Activated CD4-positive, alpha-beta T cell treated with anti-CD3 and anti-CD28 coated beads, Interleukin-2, amount 50 U/mL, for 4 hours (primary cell): ENCODE measurements around the gene KRTAP5-7.
"Not testable (repeated sequence)": the region's sequence is repeated elsewhere in the genome, so short reads cannot be mapped to it uniquely, and the experiment has no call there.

Experiments used
- DNase-seq, 2 experiments: peaks; one replicate each; pipeline ENCODE4 v3.0.0-alpha.2; 2020

Gene KRTAP5-7, protein sequence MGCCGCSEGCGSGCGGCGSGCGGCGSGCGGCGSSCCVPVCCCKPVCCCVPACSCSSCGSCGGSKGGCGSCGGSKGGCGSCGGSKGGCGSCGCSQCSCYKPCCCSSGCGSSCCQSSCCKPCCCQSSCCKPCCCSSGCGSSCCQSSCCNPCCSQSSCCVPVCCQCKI

DNA sequence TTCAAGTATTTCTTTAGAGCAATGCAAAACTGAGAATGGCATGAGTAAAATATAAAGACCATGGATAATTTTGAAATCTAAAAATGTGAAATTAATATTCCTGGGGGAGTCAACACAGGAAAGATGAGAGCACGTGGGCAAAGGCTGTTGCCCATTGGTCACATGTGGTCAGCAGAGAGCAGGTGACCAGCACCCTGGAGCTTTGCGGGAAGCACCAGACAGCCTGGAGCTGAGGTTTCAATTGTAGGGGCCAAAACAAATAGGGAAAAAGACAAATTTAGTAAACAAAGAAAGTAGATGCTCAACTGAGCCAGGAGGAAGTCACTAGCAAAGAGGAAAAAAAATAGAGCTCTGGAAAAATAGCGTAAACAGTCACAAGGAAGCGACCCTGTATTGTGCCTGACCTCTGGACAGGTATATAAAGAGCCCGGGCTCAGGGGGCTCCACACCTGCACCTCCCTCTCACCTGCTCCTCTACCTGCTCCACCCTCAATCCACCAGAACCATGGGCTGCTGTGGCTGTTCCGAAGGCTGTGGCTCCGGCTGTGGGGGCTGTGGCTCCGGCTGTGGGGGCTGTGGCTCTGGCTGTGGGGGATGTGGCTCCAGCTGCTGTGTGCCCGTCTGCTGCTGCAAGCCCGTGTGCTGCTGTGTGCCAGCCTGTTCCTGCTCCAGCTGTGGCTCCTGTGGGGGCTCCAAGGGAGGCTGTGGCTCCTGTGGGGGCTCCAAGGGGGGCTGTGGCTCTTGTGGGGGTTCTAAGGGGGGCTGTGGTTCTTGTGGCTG lies at the start of gene KRTAP5-7:
Gene KRTAP5-7, plus strand, starts transcription at position 472 of the 780 bp plus-strand sequence. Its CDS starts 34 bp downstream, at position 506.
- DNase-seq, result not testable (repeated sequence)

DNA sequence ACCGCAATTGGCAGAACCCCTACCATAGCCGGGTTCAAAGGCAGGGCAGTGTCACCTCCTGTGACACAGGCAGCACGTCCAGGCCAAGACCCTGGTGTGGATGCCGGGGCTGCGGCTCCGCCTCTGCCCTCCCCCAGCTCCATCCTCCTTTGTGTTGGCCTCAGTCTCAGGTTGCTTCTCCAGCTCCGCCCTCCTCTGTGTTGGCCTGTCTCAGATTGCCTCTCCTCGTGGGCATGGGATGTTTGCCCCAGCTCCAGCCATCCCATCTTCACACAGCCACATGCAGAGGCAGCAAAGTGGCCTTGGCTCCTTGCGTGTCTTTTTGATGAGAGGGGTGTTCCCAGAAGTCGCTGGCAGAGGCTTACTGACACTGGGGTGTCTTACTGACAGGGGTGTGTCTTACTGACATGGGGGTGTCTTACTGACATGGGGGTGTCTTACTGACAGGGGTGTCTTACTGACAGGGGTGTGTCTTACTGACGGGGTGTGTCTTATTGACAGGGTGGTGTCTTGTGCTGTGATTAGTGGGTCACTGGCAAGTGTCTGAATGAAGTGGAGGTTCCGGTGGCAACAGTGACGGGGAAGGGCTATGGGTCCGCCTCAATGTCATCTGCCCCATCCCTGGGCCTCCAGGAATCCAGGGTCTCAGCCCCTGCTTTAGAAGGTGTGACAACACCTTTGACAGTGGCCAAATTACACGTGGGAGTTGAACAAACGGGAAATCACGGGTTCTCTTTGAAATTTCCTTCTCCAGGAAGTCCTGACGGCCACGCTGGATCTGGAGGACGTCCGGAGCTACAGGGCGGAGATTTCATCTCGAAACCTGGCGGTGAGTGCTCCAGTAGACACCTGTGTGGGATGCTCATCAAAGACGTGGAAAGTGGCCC lies 49.2 kb upstream of the KRTAP5-7 start:
- no peak for DNase-seq

DNA sequence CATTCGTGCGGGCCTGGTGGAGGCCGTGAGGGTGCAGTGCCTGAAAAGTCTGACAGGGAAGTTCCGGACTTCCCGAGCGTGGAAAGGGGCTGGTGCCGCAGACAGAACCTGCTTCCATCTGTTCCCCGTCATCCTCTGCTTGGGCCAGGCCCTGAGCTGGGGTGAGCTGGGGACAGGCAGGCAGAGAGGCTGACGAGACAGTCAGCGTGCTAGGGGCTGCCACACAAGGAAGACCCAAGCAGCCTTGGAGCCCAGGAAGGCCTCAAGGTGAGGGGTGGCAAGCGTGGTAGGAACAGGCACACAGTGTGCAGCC lies 48.6 kb upstream of the KRTAP5-7 start:
- DNase-seq, result no peak

DNA sequence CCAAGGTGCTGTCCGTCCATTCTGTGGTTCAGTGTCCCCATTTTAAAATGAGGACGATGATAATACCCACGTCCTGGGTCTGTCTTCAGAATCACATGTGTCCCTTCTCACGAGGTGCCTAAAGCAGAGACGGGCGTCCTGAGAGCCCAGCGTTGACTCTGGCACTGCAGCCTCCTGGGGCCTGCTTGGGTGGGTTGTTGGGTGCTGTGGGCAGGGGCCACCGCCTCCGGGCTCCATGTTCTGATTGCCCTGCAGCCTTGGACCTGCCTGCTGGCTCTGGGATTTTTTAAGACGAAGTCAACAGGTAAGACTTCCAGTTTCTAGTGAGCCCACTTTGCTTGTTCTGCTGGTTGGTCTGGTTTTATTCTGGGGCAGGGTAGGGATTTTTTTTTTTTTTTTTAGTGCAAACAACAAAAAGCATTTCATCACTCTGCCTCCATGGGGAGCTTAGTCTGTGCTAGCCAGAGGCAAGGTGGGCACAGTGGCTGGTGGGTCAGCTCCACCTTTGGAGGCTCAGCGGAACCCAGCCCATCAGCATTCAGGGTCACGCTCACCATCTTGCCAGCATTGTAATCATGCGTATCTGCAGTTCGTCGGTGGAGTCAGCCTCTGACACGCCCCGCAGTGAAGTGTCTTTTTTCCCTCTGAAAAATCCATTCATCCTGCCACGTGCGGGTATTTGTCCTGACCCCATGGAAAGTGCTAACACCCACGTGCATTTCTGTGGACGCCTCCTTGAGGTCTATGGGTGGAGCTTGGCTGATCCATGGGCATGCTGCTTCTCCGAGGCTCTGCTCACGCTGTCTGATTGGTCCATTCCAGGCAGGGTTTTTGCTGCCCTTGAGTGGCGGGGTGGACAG lies 45.7 kb upstream of the KRTAP5-7 start:
- DNase-seq, result no peak

DNA sequence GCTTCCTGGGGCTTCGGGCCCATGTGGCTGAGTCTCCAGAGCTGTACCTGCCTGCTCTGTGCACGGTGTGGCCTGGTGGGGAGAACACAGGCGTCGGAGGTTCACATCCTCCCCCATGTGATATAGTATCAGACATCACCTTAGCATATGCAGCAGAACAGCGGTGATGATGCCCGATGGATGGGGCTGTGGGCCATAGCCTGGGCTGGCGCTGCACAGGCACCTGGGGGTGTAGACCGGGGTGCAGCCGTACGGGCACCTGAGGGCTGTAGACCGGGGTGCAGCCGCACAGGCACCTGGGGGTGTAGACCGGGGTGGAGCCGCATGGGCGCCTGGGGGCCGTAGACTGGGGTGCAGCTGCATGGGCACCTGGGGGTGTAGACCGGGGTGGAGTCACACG lies 44.9 kb upstream of the KRTAP5-7 start:
- no peak for DNase-seq

DNA sequence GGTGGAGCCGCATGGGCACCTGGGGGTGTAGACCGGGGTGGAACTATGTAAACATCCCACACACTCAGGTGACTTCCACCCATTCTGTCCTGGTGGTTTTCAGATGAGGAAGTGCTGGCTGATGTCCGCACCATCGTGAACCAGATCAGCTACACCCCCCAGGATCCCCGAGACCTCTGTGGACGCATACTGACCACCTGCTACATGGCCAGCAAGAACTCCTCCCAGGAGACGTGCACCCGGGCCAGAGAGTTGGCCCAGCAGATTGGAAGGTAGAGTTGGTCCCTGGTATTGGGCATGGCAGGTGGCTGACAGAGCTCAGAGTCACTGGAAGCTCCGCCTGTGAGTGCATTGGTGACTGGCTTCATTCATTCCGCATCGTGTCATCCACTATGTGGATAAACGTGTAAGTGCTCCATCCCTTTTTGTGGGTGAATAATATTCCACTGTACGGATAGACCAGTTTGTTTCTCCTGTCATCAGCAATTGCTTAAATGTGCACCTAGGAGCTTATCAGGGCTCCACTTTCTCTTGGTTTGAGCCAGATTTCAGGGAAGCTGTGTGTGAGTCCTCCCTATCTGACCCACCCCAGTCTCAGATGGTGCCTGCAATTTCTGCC lies 44.2 kb upstream of the KRTAP5-7 start:
- DNase-seq, result no peak

DNA sequence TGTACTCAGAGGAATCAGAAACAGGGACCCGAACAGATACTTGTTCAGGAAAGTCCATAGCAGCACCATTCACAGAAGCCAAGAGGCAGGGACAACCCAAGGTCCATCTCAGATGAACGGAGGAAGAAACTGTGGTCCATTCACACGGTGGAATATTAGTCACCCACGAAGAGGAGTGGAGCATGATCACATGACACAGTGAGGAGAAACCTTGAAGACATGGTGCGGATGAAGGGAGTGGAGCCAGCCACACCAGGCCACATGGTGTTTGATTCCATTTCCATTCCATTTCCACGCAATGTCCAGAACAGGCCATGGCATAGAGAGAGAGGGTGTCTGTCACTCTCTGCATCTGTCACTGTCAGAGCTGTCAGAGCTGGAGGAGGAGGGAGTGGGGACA lies 43.4 kb upstream of the KRTAP5-7 start:
- DNase-seq, result no peak

DNA sequence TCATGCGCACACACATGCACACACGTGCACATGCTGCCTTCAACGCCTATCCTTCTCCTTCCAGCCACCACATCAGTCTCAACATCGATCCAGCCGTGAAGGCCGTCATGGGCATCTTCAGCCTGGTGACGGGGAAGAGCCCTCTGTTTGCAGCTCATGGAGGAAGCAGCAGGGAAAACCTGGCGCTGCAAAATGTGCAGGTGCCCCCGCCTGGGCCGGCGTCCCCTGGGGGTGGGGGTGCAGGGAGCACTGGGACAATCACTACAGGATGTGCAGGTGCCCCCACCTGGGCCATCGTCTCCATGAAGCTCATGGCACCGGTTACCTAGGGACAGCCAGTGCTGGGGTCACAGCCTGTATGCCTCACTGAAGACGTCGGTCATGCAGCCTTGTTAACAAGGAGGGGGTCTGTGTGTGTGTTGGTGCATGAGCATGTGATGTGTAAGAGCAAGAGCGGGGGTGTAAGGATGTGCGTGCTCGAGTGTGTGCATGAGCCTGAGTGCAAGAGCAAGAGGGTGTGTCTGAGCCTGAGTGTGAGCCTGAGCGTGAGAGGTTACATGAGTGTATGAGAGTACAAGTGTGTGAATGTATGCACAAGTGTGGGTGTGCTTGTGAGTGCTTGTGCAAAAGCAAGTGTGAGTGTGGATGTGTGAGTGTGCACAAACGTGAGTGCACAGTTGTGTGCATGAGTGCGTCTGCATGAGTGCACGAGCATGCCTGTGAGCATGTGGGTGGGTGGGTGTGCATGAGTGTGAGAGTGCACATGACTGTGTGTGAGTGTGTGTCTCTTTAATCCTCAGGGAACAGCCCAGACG lies 42.6 kb upstream of the KRTAP5-7 start:
- no peak for DNase-seq

DNA sequence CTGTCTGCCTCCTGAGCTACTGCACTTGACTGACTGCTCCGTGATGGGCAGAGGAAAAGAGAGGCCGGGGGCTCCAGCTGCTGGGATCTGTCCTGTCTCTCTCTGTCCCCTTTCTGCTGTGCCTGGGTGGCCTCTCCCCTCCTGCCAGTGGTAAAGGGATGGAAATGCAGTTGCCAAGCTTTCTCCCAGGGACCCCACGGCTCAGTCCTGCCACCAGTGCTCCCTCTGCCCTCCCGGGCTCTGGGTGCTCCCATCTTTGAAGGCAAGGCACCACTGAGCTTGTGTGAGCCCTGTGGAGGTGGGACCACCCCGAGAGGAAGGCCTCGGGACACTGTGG lies 42.0 kb upstream of the KRTAP5-7 start:
- no peak for DNase-seq

DNA sequence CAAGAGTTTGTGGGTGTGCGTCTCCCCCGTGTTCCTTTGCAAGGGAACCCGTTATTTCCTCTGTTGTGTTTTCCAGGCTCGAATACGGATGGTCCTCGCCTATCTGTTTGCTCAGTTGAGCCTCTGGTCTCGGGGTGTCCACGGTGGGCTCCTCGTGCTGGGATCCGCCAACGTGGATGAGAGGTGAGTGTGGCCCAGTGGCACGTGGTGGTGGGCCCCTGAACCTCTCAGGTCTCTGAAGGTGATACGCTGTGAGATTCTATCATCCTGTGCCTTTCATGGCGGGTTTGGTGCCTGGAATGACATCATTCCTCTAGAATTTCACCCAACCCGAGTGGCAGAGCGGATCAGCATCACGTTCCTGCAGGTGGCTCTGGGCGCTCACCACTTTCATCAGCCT lies 41.6 kb upstream of the KRTAP5-7 start:
- no peak for DNase-seq

DNA sequence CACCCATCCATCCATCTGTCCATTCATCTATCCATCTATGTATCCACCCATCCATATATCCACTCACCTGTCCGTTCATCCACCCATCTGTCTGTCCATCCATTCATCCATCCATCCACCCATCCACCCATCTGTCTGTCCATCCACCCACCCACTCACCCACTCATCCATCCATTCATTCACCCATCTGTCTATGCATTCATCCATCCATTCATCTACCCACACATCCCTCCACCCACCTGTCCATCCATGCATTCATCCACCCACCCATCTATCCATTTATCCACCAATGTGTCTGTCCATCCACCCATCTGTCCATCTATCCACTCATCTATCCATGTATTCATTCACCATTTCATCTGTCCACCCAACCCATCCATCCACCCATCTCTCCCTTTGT lies 40.7 kb upstream of the KRTAP5-7 start:
- no peak for DNase-seq

DNA sequence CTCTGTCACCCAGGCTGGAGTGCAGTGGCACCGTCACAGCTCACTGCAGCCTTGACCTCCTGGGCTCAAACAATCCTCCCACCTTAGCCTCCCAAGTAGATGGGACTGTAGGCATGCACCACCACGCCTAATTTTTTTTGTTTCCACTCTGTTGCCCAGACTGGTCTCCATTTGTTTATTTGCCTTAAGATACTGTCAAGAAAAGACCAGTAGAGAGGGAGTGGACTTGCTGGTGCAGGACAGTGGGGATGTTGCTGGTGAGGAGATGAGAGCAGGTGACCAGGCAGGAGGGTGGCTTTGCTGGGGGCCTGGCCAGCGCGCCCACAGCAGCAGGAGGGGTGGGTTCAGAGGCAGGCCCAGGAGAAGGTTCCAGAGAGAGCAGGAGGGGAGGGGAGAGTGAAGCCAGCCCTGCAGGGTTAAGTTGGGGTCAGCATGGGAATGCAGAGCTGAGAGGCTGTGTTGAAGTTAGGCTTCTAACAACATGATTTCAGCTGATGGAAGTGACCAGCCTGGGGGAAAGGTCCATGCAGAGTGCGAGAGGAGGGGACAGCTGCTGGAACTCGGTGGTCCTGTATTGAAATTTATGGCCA lies 38.3 kb upstream of the KRTAP5-7 start:
- DNase-seq, result no peak

DNA sequence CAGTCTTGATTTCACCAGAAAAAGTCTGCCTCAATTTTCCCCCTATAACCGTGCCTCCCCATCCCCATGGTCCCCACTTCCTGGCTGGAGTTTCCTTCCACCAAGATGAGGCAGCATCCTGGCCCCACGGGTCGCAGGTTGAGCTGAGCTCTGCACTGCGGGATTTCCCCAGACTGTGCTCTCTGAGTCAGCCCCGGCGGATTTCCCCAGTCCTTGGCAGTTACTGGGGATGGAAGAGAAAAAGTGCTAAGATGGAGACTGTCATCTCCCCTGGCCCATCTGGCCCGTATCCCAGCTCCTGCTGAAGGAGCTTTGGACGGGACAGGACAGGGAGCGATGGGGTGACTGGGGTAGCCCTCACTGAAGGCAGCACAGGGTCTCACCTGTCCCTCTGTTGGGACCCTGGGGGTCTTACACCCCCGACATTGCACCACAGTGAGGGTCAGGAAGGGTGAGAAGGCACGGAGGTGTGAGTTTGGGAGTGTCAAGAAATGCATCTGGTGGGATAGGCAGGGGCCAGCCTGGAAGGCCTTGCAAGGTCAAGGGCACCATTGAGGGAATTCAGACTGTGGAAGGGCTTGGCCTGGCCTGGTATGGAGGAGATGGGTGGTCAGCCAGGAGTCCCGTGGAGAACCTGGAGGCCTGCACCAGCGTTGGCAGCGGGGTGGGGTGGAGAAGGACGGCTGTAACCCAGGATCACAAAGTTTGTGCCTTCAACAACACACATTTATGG lies 37.6 kb upstream of the KRTAP5-7 start:
- peak in 1 of 2 experiments; percentile 19 for DNase-seq

DNA sequence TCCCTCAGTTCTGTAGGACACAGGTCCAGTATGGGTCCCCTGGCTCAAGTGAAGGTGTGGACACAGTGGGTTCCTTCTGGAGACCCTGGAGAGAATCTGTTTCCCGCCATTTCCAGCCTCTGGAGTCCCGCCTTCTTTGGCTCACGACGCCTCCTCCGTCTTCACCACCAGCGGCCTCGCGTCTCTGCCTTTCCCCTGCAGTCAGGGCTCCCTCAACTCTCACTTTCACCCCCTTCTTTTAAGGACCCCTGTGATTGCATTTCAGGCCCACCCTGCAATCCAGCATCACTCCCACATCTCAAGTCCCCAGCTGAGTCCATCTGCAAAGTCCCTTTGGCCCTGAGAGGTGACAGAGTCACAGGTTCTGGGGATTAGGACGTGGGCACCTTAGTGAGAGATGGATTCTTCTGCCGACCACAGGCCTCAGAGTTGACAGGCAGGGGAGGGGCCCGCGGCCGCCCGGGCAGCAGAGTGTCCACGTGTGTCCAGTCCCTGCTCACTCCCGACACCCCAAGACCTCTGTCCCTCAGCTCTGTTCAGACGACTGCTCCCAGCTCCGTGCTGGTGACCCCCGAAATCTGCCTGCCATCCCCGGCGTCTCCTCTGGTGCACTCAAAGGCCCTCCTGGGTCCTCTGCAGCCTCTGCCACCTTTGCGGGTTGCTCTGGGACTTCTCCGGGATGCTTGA lies 36.9 kb upstream of the KRTAP5-7 start:
- DNase-seq, result no peak

DNA sequence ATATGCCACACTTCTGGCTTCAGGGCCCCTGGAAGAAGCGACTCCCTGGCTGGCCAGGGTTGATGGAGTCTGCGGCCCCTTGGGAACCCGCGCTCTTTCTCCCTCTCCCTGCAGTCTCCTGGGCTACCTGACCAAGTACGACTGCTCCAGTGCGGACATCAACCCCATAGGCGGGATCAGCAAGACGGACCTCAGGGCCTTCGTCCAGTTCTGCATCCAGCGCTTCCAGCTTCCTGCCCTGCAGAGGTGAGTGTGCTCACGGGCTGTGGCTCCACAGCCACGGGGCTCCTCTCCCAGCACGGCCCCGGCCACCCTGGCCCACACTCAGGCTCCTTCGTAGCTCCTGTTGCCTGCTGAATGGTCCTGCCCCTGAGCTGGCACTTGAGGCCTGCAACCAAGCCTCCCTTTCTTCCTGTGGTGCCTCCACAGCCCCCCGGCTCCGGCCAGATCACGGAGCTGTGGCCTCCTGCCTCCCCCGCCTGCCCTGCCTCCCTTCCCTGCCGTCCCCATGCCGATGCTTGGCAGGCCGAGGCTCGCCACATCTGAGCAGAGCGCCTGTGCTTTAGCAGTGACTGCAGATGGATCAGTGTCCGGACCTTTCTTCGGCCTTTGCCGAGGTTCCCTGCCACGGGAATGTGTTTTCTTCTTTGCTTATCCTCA lies 36.2 kb upstream of the KRTAP5-7 start:
- no peak for DNase-seq

DNA sequence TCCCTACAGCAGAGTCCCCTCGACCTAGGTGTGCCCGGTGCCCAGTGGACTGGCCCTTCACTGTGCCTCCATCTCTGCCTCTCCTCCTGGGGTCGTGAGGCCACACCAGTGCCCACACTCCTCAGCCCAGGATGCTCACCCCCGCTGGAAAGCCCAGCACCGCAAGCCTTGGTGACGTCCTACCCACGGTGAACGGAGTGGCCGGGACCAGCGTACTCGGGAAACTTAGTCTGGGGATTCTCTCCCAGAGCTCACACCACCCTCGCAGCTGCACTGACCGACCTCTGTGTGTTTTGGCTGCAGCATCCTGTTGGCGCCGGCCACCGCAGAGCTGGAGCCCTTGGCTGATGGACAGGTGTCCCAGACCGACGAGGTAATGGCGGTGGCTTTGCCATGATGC lies 35.5 kb upstream of the KRTAP5-7 start:
- no peak for DNase-seq

DNA sequence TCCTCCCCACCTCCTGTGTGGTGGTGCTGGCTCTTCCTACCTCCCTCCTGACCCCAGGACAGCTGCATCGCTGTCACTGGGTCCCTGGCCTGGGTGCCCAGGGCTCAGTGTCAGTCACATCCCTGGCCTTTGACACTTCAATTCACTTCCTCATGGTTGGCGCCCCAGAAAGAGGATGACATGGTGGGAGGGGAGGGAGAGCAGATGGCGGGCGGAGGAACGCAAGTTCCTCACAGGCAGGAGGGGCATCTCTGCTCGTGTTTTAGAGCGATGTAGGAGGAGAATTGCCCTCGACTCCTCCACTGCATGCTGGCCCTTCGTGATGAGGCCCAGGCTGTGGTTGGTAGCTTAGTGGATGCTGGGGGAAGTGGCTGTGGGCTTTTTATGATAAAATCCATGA lies 35.1 kb upstream of the KRTAP5-7 start:
- no peak for DNase-seq

DNA sequence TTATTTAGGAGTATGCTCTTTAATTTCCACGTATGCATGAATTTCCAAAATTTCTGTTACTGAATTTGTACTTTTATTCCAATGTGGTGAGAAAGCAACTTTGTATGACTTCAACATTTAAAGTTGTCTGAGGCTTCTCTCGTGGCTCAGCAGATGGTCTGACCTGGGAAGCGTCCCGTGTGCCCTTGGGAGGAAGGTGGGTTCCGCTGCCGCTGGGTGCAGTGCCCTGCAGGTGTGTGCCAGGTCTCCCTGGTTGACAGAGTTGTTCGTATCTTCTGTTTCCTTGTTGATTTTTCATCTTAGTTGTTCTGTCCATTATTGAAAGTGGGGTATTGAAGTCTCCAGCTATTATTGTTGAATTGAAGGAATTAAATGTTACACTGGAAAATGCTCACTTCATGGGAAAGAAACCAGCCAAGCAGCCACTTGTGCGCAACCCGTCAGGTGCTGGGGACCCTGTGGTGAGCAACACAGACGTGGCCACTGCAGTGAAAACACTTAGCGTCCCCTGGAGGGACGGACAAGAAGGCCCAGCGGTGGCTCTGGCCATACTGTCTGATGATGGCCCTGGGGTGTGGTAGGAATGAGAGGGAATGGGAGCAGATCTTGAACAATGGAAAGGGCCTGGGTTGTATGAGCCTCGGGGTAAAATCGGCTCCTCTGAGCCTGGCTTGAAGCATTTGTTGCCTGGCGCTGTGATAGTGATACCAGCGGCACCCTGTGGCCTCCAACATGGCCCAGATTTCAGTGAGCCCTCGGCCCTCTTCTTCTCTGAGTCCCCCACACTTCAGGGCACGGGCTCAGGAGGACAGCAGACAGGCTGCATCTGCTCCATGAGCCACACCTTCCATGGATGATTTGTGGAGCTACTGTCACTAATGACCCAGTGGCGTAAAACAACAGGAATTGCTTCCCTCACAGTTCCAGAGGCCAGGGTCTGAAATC lies 31.5 kb upstream of the KRTAP5-7 start:
- no peak for DNase-seq
